Measurements from ENCODE around the gene HSD3B7. TPM values are rescaled to one million over a fixed set of nuclear protein-coding genes. Genes with fewer than 3 reads are reported as not detected.
"Not testable (repeated sequence)": the region's sequence is repeated elsewhere in the genome, so short reads cannot be mapped to it uniquely, and the experiment has no call there.

HSD3B7 gene
- total RNA-seq, 2 experiments from 2014 or later, result 1.6 to 2.2 TPM

GRCh38 chr16:31011815-31012214, 26.8 kb downstream of the HSD3B7 start:
- DNase-seq; ATAC-seq; intact Hi-C loops (cut with DNase I, micrococcal nuclease); POLR2A ChIA-PET; H3K9me3 Mint-ChIP-seq (ENCODE audit: low read depth); H3K36me3 Mint-ChIP-seq (ENCODE audit: low read depth); CTCF ChIA-PET; H3K27ac Mint-ChIP-seq: not testable (repeated sequence)
- Mint-ChIP-seq H3K4me3 (peak overlapping the region; percentile 61), H3K4me1 (peaks cover 12% of the 10 kb centered on the region), H3K27me3 (peaks cover 11% of the 10 kb centered on the region)

DNA sequence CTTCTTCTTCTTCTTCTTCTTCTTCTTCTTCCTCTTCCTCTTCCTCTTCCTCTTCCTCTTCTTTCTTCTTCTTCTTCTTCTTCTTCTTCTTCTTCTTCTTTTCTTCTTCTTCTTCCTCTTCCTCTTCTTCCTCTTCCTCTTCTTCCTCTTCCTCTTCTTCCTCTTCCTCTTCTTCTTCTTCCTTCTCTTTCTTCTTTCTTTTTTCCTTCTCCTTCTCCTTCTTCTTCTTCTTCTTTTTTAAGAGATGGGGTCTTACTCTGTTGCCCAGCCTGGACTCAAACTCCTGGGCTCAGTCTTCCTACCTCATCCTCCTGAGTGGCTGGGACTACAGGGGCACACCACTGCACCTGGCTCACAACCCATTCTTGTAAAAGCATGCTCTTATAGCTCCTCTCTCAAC, 28.3 kb downstream of the HSD3B7 start:
- H3K4me3 Mint-ChIP-seq; H3K36me3 Mint-ChIP-seq (ENCODE audit: low read depth); H3K9me3 Mint-ChIP-seq (ENCODE audit: low read depth); ATAC-seq; DNase-seq; POLR2A ChIA-PET; H3K27ac Mint-ChIP-seq; CTCF ChIA-PET; intact Hi-C loops (cut with DNase I, micrococcal nuclease): not testable (repeated sequence)
- Mint-ChIP-seq H3K27me3 (peaks cover 11% of the 10 kb centered on the region), H3K4me1 (peaks cover 12% of the 10 kb centered on the region)

DNA sequence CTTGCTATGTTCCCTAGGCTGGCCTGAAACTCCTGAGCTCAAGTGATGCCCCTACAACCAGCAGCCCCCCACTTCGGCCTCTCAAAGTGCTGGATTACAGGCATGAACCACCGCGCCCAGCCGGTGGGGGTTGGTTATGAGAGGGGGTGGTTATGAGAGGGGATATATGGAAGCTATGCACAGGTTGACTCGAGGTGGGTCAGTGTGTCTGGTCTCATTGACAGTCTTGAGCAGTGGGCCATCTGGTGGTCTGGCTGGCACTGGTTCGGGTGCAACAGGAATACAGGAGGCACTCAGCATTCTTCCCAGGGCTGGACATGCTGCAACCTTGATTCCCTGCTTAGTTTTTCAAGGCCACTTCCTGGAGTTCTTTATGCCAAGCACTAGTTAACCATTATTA, 31.0 kb downstream of the HSD3B7 start:
- H3K27me3 Mint-ChIP-seq, result peaks cover 11% of the 10 kb centered on the region
- H3K4me1 Mint-ChIP-seq, result peaks cover 4% of the 10 kb centered on the region
- no peak overlapping the region for H3K27ac Mint-ChIP-seq
- ATAC-seq (no peak), DNase-seq (no peak)
- POLR2A ChIA-PET, result no interaction called here
- no peak overlapping the region for H3K4me3 Mint-ChIP-seq
- no peaks in the 10 kb centered on the region for H3K9me3 Mint-ChIP-seq (ENCODE audit: low read depth)
- CTCF ChIA-PET, result no interaction called here
- intact Hi-C loops (cut with DNase I, micrococcal nuclease), result no loop called here
- no peaks in the 10 kb centered on the region for H3K36me3 Mint-ChIP-seq (ENCODE audit: low read depth)

DNA sequence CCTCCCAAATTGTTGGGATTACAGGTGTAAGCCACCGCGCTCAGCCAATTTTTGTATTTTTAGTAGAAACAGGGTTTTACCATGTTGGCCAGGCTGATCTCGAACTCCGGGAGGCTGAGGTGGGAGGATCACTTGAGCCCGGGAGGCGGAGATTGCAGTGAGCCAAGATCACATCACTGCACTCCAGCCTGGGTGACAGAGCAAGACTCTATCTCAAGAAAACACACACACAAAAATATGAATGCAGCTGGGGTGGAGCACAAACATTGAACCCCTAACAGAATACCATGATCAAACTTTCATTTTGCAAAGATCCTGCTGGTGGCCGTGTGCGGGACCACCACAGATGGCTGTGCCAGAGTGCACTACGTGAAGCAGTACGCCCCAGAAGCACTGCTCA, 32.7 kb downstream of the HSD3B7 start:
- H3K36me3 Mint-ChIP-seq (ENCODE audit: low read depth); H3K4me1 Mint-ChIP-seq; POLR2A ChIA-PET; H3K27ac Mint-ChIP-seq; intact Hi-C loops (cut with DNase I, micrococcal nuclease); DNase-seq; CTCF ChIA-PET; H3K4me3 Mint-ChIP-seq; H3K9me3 Mint-ChIP-seq (ENCODE audit: low read depth); ATAC-seq; H3K27me3 Mint-ChIP-seq: not testable (repeated sequence)

DNA sequence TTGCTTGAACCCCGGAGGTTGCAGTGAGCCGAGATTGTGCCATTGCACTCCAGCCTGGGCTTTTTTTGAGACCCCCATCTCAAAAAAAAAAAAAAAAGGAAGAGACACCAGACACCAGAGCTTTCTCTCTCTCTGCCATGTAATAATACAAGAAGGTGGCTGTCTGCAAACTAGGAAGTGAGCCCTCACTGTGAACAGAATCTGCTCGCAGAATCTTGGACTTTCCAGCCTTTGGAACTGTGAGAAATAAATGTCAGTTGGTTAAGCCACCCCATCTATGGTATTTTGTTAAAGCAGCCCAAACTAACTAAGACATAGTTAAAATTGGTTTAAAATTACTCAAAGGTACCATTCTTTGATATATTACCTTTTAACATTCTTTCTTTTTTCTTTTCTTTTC, 35.5 kb downstream of the HSD3B7 start:
- Mint-ChIP-seq H3K27ac (no peak overlapping the region), H3K4me3 (no peak overlapping the region), H3K9me3 (ENCODE audit: low read depth) (no peaks in the 10 kb centered on the region), H3K36me3 (ENCODE audit: low read depth) (no peaks in the 10 kb centered on the region), H3K4me1 (peaks cover 3% of the 10 kb centered on the region), H3K27me3 (no peaks in the 10 kb centered on the region)
- DNase-seq, result no peak
- POLR2A ChIA-PET, result no interaction called here
- CTCF ChIA-PET, result interaction anchor here (0.6 kb wide), 1 partner anchor 283 kb away, joined by 3 read pairs; no protein-coding TSS in a partner anchor
- ATAC-seq, result no peak
- intact Hi-C loops (cut with DNase I, micrococcal nuclease), result no loop called here

- no peaks in the 10 kb centered on the region for H3K27me3 Mint-ChIP-seq
- CTCF ChIA-PET, result interaction anchor here (0.6 to 1.3 kb wide), 2 partner anchors 178 to 436 kb away, joined by 3 to 4 read pairs; partner anchors contain the start of gene ARMC5
- H3K27ac Mint-ChIP-seq, result no peak overlapping the region
- no peak overlapping the region for H3K4me3 Mint-ChIP-seq
- DNase-seq, result no peak
- POLR2A ChIA-PET, result no interaction called here
- intact Hi-C loops (cut with DNase I, micrococcal nuclease), result no loop called here
- H3K36me3 Mint-ChIP-seq (ENCODE audit: low read depth), result no peaks in the 10 kb centered on the region
- H3K4me1 Mint-ChIP-seq, result peaks cover 3% of the 10 kb centered on the region
- no peak for ATAC-seq
- H3K9me3 Mint-ChIP-seq (ENCODE audit: low read depth), result no peaks in the 10 kb centered on the region
Observed at GRCh38 chr16:31022544-31023251, 37.7 kb downstream of the HSD3B7 start.

DNA sequence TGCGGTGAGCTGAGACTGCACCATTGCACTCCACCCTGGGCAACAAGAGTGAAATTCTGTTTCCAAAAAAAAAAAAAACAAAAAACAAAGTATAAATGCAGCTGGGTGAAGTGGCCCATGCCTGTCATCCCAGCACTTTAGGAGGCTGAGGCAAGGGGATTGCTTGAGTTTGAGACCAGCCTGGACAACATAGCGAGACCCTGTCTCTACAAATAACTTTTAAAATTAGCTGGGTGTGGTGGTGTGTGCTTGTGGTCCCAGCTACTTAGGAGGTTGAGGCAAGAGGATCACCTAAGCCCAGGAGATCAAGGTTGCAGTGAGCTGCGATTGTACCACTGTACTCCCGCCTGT, 38.2 kb downstream of the HSD3B7 start:
- intact Hi-C loops (cut with DNase I, micrococcal nuclease), result no loop called here
- Mint-ChIP-seq H3K27ac (no peak overlapping the region), H3K9me3 (ENCODE audit: low read depth) (no peaks in the 10 kb centered on the region), H3K36me3 (ENCODE audit: low read depth) (no peaks in the 10 kb centered on the region), H3K4me1 (peaks cover 3% of the 10 kb centered on the region), H3K27me3 (no peaks in the 10 kb centered on the region), H3K4me3 (no peak overlapping the region)
- DNase-seq, result no peak
- no peak for ATAC-seq
- ChIA-PET POLR2A (no interaction called here), CTCF (interaction anchor here (0.6 to 1.3 kb wide), 2 partner anchors 178 to 436 kb away, joined by 3 to 4 read pairs; partner anchors contain the start of gene ARMC5)

DNA sequence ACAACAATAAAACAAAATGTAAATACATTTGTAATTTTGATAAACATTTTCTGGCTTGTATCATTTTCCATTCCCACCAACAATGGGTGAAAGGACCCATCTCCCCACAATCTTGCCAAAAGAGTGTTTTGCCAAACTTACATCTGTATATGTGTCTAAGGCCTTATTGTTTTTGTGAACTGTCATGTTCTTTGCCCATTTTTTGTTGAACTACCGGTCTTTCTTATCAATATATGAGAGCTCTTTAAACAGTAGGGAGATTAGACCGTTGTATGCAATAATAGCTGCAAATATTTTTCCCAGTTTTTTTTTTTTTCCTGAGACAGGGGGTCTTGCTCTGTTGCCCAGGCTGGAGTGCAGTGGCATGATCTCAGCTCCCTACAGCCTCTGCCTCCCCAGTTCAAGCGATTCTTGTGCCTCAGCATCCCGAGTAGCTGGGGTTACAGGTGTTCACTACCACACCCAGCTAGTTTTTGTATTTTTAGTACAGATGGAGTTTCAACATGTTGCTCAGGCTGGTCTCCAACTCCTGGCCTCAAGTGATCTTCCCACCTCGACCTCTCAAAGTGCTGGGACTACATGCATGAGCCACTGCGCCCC, 38.7 kb downstream of the HSD3B7 start:
- POLR2A ChIA-PET, result no interaction called here
- H3K4me1 Mint-ChIP-seq, result peaks cover 3% of the 10 kb centered on the region
- CTCF ChIA-PET, result interaction anchor here (0.6 to 1.3 kb wide), 3 partner anchors 43 to 435 kb away, joined by 3 to 4 read pairs (median 3); partner anchors contain the start of gene ARMC5
- intact Hi-C loops (cut with DNase I, micrococcal nuclease), result no loop called here
- H3K9me3 Mint-ChIP-seq (ENCODE audit: low read depth), result no peaks in the 10 kb centered on the region
- DNase-seq, result no peak
- no peaks in the 10 kb centered on the region for H3K36me3 Mint-ChIP-seq (ENCODE audit: low read depth)
- ATAC-seq, result no peak
- no peak overlapping the region for H3K4me3 Mint-ChIP-seq
- no peak overlapping the region for H3K27ac Mint-ChIP-seq
- no peaks in the 10 kb centered on the region for H3K27me3 Mint-ChIP-seq

DNA sequence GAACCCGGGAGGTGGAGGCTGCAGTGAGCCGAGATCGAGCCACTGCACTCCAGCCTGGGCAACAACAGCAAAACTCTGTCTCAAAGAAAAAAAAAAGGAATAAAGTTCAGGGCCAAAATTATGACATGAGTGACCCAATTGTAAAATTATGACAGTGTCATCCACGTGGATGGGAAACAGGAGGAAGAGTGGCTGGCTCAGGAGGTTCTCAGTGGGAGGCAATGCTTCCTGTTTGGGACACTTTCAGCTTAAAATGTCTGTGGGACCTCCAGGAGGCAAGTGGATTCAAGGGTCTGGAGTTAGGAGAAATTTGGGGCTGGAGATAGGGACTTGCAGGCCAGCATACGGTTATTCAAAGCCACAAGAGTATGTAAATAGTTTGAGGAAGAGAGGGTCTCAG, 40.3 kb downstream of the HSD3B7 start:
- ChIA-PET POLR2A (no interaction called here), CTCF (no interaction called here)

GRCh38 chr16:31029272-31029671, 44.3 kb downstream of the HSD3B7 start:
- Mint-ChIP-seq H3K27me3 (no peaks in the 10 kb centered on the region), H3K4me1 (peaks cover 10% of the 10 kb centered on the region), H3K9me3 (ENCODE audit: low read depth) (no peaks in the 10 kb centered on the region), H3K36me3 (ENCODE audit: low read depth) (peaks cover 1% of the 10 kb centered on the region), H3K27ac (no peak overlapping the region), H3K4me3 (no peak overlapping the region)
- no peak for ATAC-seq
- ChIA-PET POLR2A (no interaction called here), CTCF (no interaction called here)
- intact Hi-C loops (cut with DNase I, micrococcal nuclease), result no loop called here
- no peak for DNase-seq

More for the DNA sequence above, 40.3 kb downstream of the HSD3B7 start:
- intact Hi-C loops (cut with DNase I, micrococcal nuclease), result no loop called here
- DNase-seq, result no peak
- H3K27ac Mint-ChIP-seq, result no peak overlapping the region
- no peaks in the 10 kb centered on the region for H3K27me3 Mint-ChIP-seq
- ATAC-seq, result no peak
- H3K36me3 Mint-ChIP-seq (ENCODE audit: low read depth), result no peaks in the 10 kb centered on the region
- H3K9me3 Mint-ChIP-seq (ENCODE audit: low read depth), result no peaks in the 10 kb centered on the region
- peaks cover 3% of the 10 kb centered on the region for H3K4me1 Mint-ChIP-seq
- no peak overlapping the region for H3K4me3 Mint-ChIP-seq

DNA sequence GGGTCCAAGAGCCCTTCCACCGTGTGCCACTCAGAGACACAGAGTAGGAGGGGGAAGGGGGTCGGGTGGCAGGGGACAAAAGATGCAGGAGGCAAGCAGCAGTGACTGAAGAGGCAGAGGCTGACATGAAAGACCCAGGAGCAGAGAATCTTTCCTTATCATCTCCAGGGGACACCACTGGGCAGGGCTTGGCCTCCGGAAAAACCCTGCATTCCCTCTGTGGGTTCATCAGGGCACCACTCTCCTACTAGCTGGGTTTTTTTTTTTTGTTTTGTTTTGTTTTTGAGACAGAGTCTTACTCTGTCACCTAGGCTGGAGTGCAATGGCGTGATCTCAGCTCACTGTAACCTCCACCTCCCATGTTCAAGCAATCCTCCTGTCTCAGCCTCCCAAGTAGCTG, 46.3 kb downstream of the HSD3B7 start:
- DNase-seq (no peak), ATAC-seq (no peak)
- intact Hi-C loops (cut with DNase I, micrococcal nuclease), result loop anchor here in 1 of 2 experiments (5.0 kb wide), 1 partner anchor 836 kb away; no protein-coding TSS in a partner anchor
- ChIA-PET POLR2A (interaction anchor here (0.6 to 0.7 kb wide), 2 partner anchors 40 to 186 kb away, joined by 3 read pairs; partner anchors contain the start of gene PYDC1), CTCF (interaction anchor here (0.7 to 1.0 kb wide), 2 partner anchors 37 to 106 kb away, joined by 3 read pairs; no protein-coding TSS in a partner anchor)
- Mint-ChIP-seq H3K27me3 (no peaks in the 10 kb centered on the region), H3K27ac (no peak overlapping the region), H3K36me3 (ENCODE audit: low read depth) (peaks cover 4% of the 10 kb centered on the region), H3K4me1 (peaks cover 15% of the 10 kb centered on the region), H3K9me3 (ENCODE audit: low read depth) (no peaks in the 10 kb centered on the region), H3K4me3 (no peak overlapping the region)
